Ectodermal cell (in vitro differentiated cells): Measurements from ENCODE around the gene FBXL17.

Source experiments
- H3K27ac ChIP-seq: 2 replicates; pipeline ENCODE4 v1.7.0; 2013; ENCODE audit warnings: mild to moderate bottlenecking, low read depth, low read length; ENCODE audit not compliant: insufficient read depth, poor library complexity, severe bottlenecking
- H3K27me3 ChIP-seq: 2 replicates; pipeline ENCODE4 v1.7.0; 2013; ENCODE audit warnings: mild to moderate bottlenecking, low read length; ENCODE audit not compliant: insufficient read depth, control insufficient read depth, poor library complexity, severe bottlenecking
- H3K36me3 ChIP-seq: one replicate; pipeline ENCODE4 v1.7.0; 2013; ENCODE audit warnings: low read length; ENCODE audit not compliant: control insufficient read depth, insufficient read depth
- H3K4me1 ChIP-seq: one replicate; pipeline ENCODE4 v1.7.0; 2013; ENCODE audit warnings: low read length; ENCODE audit not compliant: control insufficient read depth, insufficient read depth
- H3K4me3 ChIP-seq: 2 replicates; pipeline ENCODE4 v1.7.0; 2013; ENCODE audit warnings: low read depth, low read length, control low read depth; ENCODE audit not compliant: insufficient read depth
- H3K9me3 ChIP-seq: 2 replicates; pipeline ENCODE4 v1.7.0; 2013; ENCODE audit warnings: mild to moderate bottlenecking, low read length, moderate library complexity; ENCODE audit not compliant: control insufficient read depth
- WGBS, 2 experiments: methylation state at CpG; one replicate each; pipeline ENCODE4 v1.1.7; 2013; ENCODE audit warnings: missing lambda C conversion rate in 2 of 2; 5-methylcytosine and 5-hydroxymethylcytosine counted together

FBXL17 gene

DNA sequence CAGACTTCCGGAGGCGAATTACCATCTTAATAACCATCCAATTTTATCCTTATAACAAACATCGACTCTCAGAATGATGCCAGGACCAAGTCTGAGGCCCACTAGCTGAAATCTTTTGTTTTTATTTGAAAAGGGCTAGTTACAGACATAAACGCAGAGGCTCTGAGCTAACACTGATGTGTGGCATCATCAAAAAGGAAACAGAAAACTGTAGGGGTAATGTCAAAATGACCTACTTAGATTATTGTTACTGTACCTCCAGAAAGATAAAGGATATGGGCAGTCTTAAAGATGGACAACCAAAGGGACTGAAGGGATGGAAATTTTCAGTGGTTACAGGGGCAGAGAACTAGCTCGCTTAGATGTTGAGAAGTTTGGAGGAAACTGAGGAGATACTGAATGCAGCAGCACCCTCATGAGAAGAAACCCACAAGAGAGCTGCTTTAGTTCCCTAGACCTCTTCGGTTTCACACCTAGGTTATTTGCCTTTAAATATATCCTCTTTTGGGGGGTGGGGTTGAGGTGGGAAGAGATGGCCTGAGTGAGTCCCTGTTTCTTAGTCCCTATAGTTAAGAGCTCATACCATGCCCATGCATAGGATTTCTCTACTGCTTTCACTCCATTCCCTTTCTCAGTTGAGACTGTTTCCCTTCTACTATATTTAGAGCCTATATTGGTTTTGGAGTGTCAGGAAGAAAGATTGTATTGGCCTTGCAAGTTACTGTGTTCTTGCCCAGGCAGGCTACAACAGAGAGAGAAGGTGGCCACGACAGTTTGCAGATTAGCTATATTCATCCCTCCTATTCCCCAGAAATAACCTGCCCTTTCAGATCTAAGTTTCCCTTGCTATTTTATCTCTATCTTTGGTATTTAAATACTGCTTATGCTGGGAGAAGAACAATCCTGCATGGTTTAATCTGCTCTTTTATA, 390.8 kb downstream of the FBXL17 start:
- WGBS, 2 experiments: 89 to 90% methylated on average over 6 to 7 of the region's 7 CpGs

DNA sequence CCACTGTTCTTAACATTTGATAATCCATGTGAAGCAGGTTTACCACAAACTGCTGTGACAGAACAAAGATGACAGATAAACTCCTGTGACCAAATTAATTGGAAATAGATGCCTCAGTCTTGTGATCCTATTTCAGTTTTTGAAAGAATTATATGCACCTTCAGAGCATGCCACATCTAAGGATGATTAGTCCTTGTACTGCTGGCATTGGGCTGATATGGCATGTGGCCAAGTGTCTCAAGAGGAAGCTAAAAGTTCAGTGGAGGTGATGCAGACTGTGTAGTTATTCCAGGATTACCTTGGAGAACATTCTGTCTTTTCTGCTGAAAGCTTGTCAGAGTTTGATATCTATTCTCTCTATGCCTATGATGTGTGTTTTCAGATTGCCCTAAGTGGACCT, 396.8 kb downstream of the FBXL17 start:
- Histone ChIP-seq H3K4me3 (no peak overlapping the region), H3K9me3 (no peaks in the 10 kb centered on the region)

More for the DNA sequence above, 390.8 kb downstream of the FBXL17 start:
- H3K4me3 ChIP-seq: no peak overlapping the region
- H3K36me3 ChIP-seq: no peaks in the 10 kb centered on the region
- no peak overlapping the region for H3K27ac ChIP-seq
- H3K27me3 ChIP-seq: no peaks in the 10 kb centered on the region
- H3K4me1 ChIP-seq: no peaks in the 10 kb centered on the region
- H3K9me3 ChIP-seq: no peaks in the 10 kb centered on the region

DNA sequence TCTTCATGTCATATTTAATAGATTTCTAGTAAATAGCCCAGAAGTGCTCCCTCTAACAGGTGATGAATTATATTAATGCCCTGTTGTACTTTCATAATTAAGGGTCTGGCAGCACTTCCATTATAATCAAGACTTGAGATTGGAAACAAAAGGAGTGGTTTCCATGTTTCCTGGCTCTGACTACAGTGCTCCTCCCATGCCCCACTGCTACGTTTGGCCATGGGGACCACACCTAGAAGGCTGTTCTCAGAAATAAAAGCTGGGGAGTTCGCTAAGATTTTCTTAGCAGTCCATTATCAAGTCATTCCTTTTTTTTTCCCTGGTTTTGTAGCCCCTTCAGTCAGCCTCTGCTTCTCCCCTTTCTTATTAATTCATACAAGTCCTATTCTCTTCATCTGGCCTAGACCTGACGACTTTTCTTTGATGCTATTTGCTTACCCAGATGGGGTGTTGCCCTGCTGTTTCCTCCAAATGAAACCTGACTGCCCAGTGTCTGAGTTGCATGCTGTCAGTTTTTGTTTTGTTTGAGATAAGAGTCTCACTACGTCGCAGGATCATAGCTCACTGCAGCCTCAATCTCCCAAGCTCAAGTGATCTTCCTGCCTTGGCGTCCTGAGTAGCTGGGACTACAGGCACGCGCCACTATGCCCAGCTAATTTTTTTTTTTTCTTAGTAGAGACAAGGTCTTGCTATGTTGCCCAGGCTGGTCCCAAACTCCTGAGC, 399.0 kb downstream of the FBXL17 start:
- Histone ChIP-seq H3K36me3 (no peaks in the 10 kb centered on the region), H3K27me3 (no peaks in the 10 kb centered on the region), H3K4me1 (no peaks in the 10 kb centered on the region), H3K9me3 (no peaks in the 10 kb centered on the region), H3K4me3 (no peak overlapping the region), H3K27ac (no peak overlapping the region)
- 82 to 88% methylated on average over 8 of the region's 8 CpGs for WGBS, 2 experiments

More for the DNA sequence above, 396.8 kb downstream of the FBXL17 start:
- Histone ChIP-seq H3K4me1 (no peaks in the 10 kb centered on the region), H3K27me3 (no peaks in the 10 kb centered on the region), H3K27ac (no peak overlapping the region), H3K36me3 (no peaks in the 10 kb centered on the region)

DNA sequence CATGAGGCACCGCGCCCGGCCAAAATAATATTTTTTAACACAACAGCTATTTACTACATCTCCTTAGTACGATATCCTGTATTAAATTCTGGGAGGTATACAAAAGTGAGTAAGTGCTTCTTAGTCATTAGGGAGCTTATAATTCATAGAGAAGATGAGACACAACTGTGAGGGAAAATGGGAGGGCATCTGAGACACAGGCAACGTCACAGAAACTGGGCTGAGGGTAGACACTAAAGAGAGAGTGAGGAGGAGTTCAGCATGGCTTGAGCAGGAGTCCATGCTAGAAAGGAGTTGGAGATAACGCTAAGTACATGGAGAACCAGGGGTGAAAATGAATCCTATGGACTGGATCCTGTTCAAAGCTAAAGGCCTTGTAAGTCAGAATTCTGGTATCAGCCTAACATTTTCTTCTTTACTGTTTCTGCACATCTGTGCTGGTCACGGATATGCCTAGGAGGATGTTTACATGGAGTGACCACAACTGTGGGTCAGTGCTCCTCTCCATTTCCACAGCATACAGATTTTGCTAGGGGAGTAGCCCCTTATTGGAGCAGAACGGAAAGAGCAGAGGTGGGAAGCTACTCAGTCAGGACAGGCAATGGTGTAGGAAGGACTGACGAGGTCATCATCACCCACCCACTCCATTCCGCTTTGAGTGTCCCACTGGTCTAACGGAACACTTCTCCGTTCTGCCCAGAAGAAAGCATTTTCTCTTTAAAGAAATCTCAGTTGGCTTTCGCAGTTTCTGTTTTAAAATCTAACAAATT, 400.8 kb downstream of the FBXL17 start:
- Histone ChIP-seq H3K27me3 (no peaks in the 10 kb centered on the region), H3K4me3 (no peak overlapping the region), H3K36me3 (no peaks in the 10 kb centered on the region), H3K4me1 (no peaks in the 10 kb centered on the region), H3K27ac (no peak overlapping the region), H3K9me3 (no peaks in the 10 kb centered on the region)
- WGBS, 2 experiments: 93% methylated on average over 13 of the region's 13 CpGs

DNA sequence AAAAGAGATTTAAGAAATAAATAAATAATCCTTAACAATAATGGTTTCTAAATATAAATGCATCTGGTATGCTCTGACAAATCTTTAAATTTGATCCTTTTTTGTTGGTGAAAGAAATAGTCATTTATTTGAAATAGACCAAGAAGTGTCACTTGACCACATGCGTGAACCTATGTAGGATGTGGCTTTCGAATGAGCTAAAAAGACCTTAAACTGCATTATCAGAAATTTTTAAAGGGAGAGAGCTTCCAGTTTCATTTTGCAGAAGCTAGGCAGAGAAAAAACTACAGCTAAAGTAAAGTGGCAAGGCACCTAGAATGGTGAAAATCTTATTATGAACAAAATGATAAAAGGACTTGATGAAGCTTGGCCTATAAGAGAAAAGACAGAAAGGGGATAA, 402.0 kb downstream of the FBXL17 start:
- Histone ChIP-seq H3K9me3 (no peaks in the 10 kb centered on the region), H3K27me3 (no peaks in the 10 kb centered on the region), H3K36me3 (no peaks in the 10 kb centered on the region), H3K4me3 (no peak overlapping the region), H3K4me1 (no peaks in the 10 kb centered on the region), H3K27ac (no peak overlapping the region)
- WGBS, 2 experiments: 89 to 96% methylated on average over 2 of the region's 2 CpGs

DNA sequence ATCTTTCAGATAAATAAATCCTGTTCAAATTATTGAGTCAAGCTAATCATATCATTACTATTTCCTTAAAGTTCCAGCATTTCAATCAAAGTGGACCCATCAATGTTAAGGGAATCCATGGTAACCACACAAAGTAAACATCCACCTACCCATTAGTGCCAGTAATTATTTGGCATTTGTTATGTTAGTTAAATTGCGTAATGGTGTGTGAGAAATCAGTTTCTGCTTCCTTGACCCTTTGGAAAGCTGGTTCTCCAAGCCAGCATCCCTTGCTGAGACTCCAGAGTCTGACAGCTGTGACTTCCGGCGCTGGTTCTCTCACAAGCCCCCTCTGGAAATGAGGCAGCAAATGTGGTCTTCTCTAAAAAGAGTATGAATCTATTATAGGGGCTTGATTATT, 402.6 kb downstream of the FBXL17 start:
- Histone ChIP-seq H3K27me3 (no peaks in the 10 kb centered on the region), H3K4me1 (no peaks in the 10 kb centered on the region), H3K36me3 (no peaks in the 10 kb centered on the region), H3K4me3 (no peak overlapping the region), H3K9me3 (no peaks in the 10 kb centered on the region), H3K27ac (no peak overlapping the region)
- 88 to 89% methylated on average over 3 of the region's 3 CpGs for WGBS, 2 experiments

DNA sequence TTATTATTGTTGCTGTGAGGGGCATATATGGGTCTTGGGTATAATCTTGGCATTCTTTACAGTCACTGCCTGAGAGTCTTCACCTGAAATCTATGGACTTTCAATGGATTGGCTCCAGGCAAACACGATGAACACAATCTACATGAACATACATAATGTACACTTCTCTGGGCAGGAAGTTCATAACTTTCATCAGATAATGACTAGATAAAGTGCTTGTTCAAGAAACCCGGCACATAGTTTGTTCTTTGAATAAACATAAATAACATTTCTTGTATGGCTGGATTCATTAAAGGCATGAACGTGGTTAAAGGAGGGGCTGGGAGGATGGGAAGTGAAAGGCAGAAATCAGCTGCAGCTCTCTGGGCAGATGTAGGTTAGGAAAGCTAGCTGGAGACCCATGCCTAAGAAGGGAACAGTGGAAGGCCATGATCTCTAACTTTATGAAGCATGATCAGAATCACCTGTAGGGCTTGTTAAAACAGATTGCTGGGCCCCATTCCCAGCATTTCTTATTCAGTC, 404.3 kb downstream of the FBXL17 start:
- Histone ChIP-seq H3K27ac (no peak overlapping the region), H3K36me3 (no peaks in the 10 kb centered on the region), H3K4me1 (no peaks in the 10 kb centered on the region), H3K4me3 (no peak overlapping the region), H3K27me3 (no peaks in the 10 kb centered on the region), H3K9me3 (no peaks in the 10 kb centered on the region)
- 93 to 95% methylated on average over 3 of the region's 3 CpGs for WGBS, 2 experiments

DNA sequence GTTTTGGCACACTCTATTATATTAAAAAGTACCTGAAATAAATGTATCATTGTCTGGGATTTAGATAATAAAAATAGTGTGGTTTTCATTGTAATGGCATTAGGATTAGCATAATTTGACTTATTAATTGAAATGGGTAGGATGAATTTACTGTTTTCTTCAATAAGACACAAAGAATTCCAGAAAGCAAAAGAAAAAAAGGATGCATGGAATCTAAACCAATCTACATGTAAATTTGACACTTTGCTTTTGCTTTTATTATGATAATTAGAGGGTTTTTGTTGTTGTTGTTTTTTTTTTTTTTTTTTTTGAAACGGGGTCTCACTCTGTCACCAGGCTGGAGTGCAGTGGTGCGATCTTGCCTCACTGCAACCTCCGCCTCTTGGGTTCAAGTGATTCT, 406.3 kb downstream of the FBXL17 start:
- no peaks in the 10 kb centered on the region for H3K4me1 ChIP-seq
- no peak overlapping the region for H3K4me3 ChIP-seq
- H3K27ac ChIP-seq: no peak overlapping the region
- no peaks in the 10 kb centered on the region for H3K36me3 ChIP-seq
- 43 to 65% methylated on average over 3 of the region's 3 CpGs for WGBS, 2 experiments
- H3K27me3 ChIP-seq: no peaks in the 10 kb centered on the region
- H3K9me3 ChIP-seq: no peaks in the 10 kb centered on the region

DNA sequence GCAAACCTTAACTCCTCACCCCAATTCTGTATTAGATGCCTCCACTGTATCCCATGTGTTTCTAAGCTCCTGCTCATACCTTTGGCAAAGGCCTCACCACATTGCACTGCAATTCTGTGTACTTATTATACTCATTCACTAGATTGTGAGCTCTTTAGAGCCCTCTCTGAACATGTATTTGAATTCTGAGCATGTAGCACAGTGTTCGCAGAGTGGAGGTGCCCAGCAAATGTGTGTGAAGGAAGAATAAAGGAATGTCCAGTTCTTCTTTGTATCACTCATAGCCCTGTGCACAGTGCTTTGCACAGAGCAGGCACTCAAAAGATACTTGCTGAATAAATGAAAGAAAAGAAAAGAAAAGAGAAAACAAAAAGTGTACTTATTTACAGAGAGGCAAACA, 410.1 kb downstream of the FBXL17 start:
- WGBS, 2 experiments: 96 to 100% methylated on average over 1 of the region's 1 CpG
- Histone ChIP-seq H3K4me3 (no peak overlapping the region), H3K36me3 (no peaks in the 10 kb centered on the region), H3K27me3 (no peaks in the 10 kb centered on the region), H3K9me3 (no peaks in the 10 kb centered on the region), H3K4me1 (no peaks in the 10 kb centered on the region), H3K27ac (no peak overlapping the region)

DNA sequence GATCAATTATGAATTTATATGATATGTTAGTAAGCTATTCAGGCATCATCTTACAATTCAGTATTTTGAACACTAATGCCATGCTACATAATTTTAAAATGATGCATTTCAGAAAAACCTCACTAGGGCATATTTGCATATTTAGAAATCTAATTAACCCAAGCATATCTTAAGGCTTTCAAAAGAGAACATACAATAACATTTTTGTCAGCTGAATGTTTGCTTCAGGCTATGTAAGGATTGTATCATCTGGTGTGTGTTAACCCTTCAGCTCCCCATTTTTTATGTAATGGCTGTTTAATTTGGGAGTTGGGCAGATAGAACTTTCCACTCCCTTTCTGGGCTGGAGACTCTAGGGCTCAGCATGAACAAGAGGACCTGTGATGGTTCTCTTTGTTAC, 412.1 kb downstream of the FBXL17 start:
- Histone ChIP-seq H3K4me1 (no peaks in the 10 kb centered on the region), H3K9me3 (no peaks in the 10 kb centered on the region), H3K4me3 (no peak overlapping the region), H3K36me3 (no peaks in the 10 kb centered on the region), H3K27me3 (no peaks in the 10 kb centered on the region), H3K27ac (no peak overlapping the region)
